Measurements from ENCODE around the gene IL18BP. TPM values are rescaled to one million over a fixed set of nuclear protein-coding genes. Genes with fewer than 3 reads are reported as not detected.

Gene IL18BP
- total and polyA plus RNA-seq, 9 of the 15 experiments (the other 6 are each of a cell fraction or from before 2014, with no cell fraction given), result 0.34 to 9.4 (median 3.2) TPM

DNA sequence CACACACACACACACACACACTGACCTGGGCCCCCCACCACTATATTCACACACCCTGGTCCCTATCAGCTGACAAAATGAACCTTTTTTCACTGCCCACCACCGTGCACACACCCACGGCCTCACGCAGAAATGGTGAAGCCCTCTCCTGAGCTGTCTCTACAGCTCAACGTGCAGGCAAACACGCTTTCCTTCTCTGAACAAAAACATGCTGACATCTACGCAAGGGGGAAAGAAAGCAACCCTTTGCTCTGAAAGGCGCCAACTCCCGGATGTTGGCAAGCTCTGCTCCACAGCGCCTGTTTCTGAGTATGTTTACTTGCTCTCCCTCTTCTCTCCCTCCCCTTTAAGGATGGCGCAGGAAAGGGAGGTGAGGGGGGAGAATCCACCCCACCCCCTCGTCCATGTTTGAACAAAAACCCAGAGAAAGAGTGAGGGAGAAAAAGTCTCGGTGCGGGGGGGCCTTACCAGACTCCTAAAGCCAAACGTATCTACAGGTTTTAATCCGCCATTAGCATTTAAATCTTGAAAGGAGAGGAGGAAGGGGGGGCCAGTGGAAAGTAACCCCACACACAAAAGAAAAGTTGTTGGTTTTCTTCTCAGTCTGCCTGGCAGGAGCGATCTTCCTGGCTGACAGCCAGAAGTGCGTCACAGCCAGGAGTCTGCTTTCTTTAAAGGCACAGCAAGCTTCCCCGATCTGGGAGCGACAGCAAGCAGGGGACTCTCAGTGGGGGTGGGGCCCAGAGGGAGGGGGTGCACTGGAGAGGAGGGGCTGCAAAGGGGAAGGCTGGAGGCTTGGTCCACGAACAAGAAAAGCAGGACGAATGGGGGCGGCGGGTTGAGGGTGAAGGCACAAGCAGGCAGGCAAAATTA lies 42.0 kb downstream of the IL18BP start (continued):
- no peak for TF ChIP-seq ETV5 (CRISPR knock-in tag; IDR thresholded peaks at IDR 0.05; ENCODE audit: low read depth)
- no peak for TF ChIP-seq NFXL1 (CRISPR knock-in tag; IDR thresholded peaks at IDR 0.05)
- peak; percentile 50; the same call in 1 of the 2 replicates for TF ChIP-seq NBN (IDR thresholded peaks at IDR 0.05; ENCODE audit: low read depth)
- no peak for TF ChIP-seq TCF3 (CRISPR knock-in tag; IDR thresholded peaks at IDR 0.05)
- TF ChIP-seq ZNF639 (CRISPR knock-in tag; conservative IDR thresholded peaks at IDR 0.05 in 1 of 2, IDR thresholded peaks at IDR 0.05 in 1 of 2), result peak in 1 of 2 experiments; percentile 47; a peak in 1 of 4 replicates
- no peak for TF ChIP-seq ZNF318 (IDR thresholded peaks at IDR 0.05; ENCODE audit: borderline replicate concordance in 1 of 2, low read depth in 1 of 2)
- no peak for TF ChIP-seq BRD9 (IDR thresholded peaks at IDR 0.05; ENCODE audit: low read depth, partially characterized antibody)
- TF ChIP-seq ZKSCAN1 (IDR thresholded peaks at IDR 0.05; ENCODE audit: low read depth, low read length), result 0 out of 2 replicates have a peak, but pooled peaks have one; percentile 30
- no peak for TF ChIP-seq RAD21 (CRISPR knock-in tag; conservative IDR thresholded peaks at IDR 0.05 in 1 of 2, IDR thresholded peaks at IDR 0.05 in 1 of 2)
- no peak for TF ChIP-seq BMI1 (IDR thresholded peaks at IDR 0.05; ENCODE audit: low read length)
- TF ChIP-seq ETV6 (IDR thresholded peaks at IDR 0.05; ENCODE audit: borderline replicate concordance in 1 of 2, low read depth in 2 of 2, low read length in 1 of 2), result no peak
- TF ChIP-seq ETV6 (CRISPR knock-in tag; IDR thresholded peaks at IDR 0.05; ENCODE audit: borderline replicate concordance), result no peak
- 0 out of 2 replicates have a peak, but pooled peaks have one; percentile 8 for TF ChIP-seq JUND (IDR thresholded peaks at IDR 0.05; ENCODE audit: borderline replicate concordance, low read depth, low read length)
- TF ChIP-seq JUND (tag; IDR thresholded peaks at IDR 0.05; ENCODE audit: borderline replicate concordance, low read depth, low read length), result no peak; the same call in 2 of the 3 replicates
- no peak for TF ChIP-seq HOXB6 (CRISPR knock-in tag; IDR thresholded peaks at IDR 0.05; ENCODE audit: borderline replicate concordance)
- TF ChIP-seq ARHGAP35 (IDR thresholded peaks at IDR 0.05; ENCODE audit: partially characterized antibody), result no peak
- 0 out of 2 replicates have a peak, but pooled peaks have one; percentile 24 for TF ChIP-seq GABPA (tag; conservative IDR thresholded peaks at IDR 0.05; ENCODE audit: low read depth)
